OCI-LY3 (cell line): ENCODE measurements around the gene KCNH3.

ENCODE experiments used
- H2AFZ ChIP-seq: fragments of 200-600, 300-600 bp; shearing (Covaris generic); 2 replicates; pipeline ENCODE4 v1.6.0; 2014; ENCODE audit warnings: antibody characterized with exemption, low read depth, low read length
- H3K27ac ChIP-seq: fragments of 200-600, 300-600 bp; sonication (generic); 2 replicates; pipeline ENCODE4 v1.5.1; 2014; ENCODE audit warnings: mild to moderate bottlenecking, low read length, moderate library complexity, mixed read lengths
- H3K27me3 ChIP-seq: fragments of 200-600, 300-600 bp; sonication (generic); 2 replicates; pipeline ENCODE4 v1.6.1; 2014; ENCODE audit warnings: low read depth, low read length, mixed read lengths
- H3K36me3 ChIP-seq: fragments of 200-600, 300-600 bp; sonication (generic); replicated peaks from 2 replicates; pipeline ENCODE3; 2014; ENCODE audit warnings: low read depth, low read length, mixed read lengths
- H3K4me1 ChIP-seq: fragments of 300-600, 200-600 bp; sonication (generic); 2 replicates; pipeline ENCODE4 v1.6.1; 2014; ENCODE audit warnings: low read length, mixed read lengths
- H3K4me2 ChIP-seq: fragments of 200-600, 300-600 bp; sonication (generic); 2 replicates; pipeline ENCODE4 v1.6.1; 2014; ENCODE audit warnings: low read length, mixed read lengths
- H3K4me3 ChIP-seq: fragments of 300-600, 200-600 bp; sonication (generic); 2 replicates; pipeline ENCODE4 v1.5.1; 2014; ENCODE audit warnings: antibody characterized with exemption, mild to moderate bottlenecking, low read length, moderate library complexity
- H3K79me2 ChIP-seq: fragments of 300-600, 200-600 bp; shearing (Covaris generic); 2 replicates; pipeline ENCODE4 v1.6.1; 2014; ENCODE audit warnings: mild to moderate bottlenecking, low read length, mixed read lengths
- H3K9ac ChIP-seq: fragments of 300-600, 200-600 bp; shearing (Covaris generic); 2 replicates; pipeline ENCODE4 v1.6.0; 2014; ENCODE audit warnings: mild to moderate bottlenecking, low read length, moderate library complexity
- H3K9me3 ChIP-seq: fragments of 200-600, 300-600 bp; shearing (Covaris generic); 2 replicates; pipeline ENCODE4 v1.6.1; 2014; ENCODE audit warnings: low read length, mixed read lengths; ENCODE audit not compliant: insufficient read depth
- H4K20me1 ChIP-seq: fragments of 200-600, 300-600 bp; sonication (generic); 2 replicates; pipeline ENCODE4 v1.6.1; 2016; ENCODE audit warnings: low read length, mixed read lengths; ENCODE audit not compliant: insufficient read depth
- EZH2phosphoT487 ChIP-seq: fragments of 200-600 bp; shearing (Covaris generic); IDR thresholded peaks from 2 replicates; pipeline ENCODE4 v1.6.1; 2018; ENCODE audit warnings: antibody characterized with exemption, mixed run types, low read depth
- TF ChIP-seq, protein P1 (sequence below): fragments of 200-600, 300-600 bp; sonication (generic); IDR thresholded peaks from 2 replicates; pipeline ENCODE4 v1.5.1; 2014; ENCODE audit warnings: antibody characterized with exemption, low read length, low read depth

KCNH3 gene

DNA sequence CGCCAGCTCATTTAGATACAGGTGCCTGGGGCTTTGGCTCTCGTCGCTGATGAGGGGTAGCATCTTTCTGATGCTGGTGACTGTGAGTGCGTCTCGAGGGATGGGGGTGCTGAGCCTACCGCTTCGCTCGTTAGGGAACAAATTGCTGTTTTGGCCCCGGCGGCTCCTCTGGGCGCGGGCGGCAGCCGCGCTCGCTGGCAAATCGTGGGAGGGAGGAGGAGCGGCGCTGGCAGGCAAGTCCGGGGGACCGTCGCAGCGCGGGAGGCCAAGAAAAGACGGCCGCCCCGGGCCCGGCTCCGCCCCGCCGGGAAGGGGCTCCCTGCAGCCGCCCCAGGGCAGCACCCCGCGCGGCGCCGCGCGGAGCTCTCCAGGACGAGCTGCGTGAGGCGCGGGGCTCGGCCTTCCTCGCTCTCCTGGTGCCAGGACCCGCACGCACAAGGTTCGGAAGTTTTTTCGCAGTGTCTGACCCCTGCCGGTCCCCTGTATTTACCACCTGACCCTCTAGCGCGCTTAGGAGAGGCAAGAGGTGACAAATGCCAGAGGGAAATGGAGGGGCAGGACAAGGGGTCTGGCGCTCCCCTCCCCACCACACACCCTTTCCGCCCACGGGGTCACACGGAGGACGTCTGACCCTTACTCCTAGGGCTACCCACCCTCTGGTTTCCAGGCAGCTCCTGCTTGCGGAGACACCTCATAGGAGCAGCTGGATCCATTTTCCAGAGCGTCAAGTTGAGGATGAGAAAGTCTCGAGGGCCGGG, 899 bp upstream of the KCNH3 start:
- Histone ChIP-seq H4K20me1 (no peaks in the 10 kb centered on the region), H3K4me2 (peak overlapping the region; percentile 81), H2AFZ (peak overlapping the region; percentile 42; the same call in 1 of the 2 replicates), H3K27ac (no peak overlapping the region), H3K9me3 (no peaks in the 10 kb centered on the region), H3K9ac (no peak overlapping the region), H3K27me3 (peaks cover 14% of the 10 kb centered on the region), H3K4me3 (peak overlapping the region; percentile 72), H3K79me2 (no peaks in the 10 kb centered on the region), H3K4me1 (peaks cover 15% of the 10 kb centered on the region; the same call in 1 of the 2 replicates), H3K36me3 (no peaks in the 10 kb centered on the region)
- TF ChIP-seq, protein P1, sequence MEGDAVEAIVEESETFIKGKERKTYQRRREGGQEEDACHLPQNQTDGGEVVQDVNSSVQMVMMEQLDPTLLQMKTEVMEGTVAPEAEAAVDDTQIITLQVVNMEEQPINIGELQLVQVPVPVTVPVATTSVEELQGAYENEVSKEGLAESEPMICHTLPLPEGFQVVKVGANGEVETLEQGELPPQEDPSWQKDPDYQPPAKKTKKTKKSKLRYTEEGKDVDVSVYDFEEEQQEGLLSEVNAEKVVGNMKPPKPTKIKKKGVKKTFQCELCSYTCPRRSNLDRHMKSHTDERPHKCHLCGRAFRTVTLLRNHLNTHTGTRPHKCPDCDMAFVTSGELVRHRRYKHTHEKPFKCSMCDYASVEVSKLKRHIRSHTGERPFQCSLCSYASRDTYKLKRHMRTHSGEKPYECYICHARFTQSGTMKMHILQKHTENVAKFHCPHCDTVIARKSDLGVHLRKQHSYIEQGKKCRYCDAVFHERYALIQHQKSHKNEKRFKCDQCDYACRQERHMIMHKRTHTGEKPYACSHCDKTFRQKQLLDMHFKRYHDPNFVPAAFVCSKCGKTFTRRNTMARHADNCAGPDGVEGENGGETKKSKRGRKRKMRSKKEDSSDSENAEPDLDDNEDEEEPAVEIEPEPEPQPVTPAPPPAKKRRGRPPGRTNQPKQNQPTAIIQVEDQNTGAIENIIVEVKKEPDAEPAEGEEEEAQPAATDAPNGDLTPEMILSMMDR: no peak
- TF ChIP-seq EZH2phosphoT487: no peak

DNA sequence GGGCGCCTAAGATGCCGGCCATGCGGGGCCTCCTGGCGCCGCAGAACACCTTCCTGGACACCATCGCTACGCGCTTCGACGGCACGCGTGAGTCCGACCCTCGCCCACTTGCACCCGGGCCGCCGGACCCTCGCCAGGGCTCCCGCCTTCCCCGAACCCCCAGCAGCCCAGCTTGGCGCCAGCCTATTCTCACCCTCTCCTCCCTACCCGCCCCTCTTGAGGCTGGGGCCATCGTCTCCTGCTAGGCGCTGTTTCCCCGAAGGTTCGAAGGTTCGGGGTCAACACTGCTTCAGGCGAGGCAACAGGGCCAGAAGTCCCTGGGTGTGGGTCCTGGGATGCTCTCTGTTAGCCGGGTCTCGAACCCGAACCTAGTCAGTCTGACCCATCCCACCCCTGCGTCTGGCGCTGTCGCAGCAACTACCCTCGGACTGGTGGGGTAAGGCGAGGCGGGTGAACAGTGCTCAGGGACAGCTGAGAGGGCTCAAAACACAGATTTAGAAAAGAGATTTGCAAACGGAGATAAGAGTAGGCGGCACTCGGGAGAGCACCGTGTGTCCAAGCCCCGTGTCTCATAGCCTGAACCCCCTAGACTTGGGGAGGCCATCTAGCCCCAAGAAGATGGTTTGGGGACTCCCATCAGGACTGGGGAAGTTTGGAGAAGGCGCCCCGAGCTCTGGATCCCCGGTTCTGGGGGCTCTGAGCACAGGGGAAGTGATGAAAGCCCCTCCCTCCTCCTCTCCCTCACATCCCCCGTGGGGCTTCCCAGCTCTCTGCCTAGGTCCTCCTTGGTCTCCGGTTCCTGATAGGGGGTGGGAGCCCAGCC, 787 bp downstream of the KCNH3 start:
- Histone ChIP-seq H3K9ac (no peak overlapping the region), H3K79me2 (no peaks in the 10 kb centered on the region), H3K4me1 (peaks cover 15% of the 10 kb centered on the region; the same call in 1 of the 2 replicates), H4K20me1 (no peaks in the 10 kb centered on the region), H3K4me2 (peak overlapping the region; percentile 26), H3K27me3 (peaks cover 14% of the 10 kb centered on the region), H2AFZ (no peak overlapping the region), H3K36me3 (no peaks in the 10 kb centered on the region), H3K4me3 (peak overlapping the region; percentile 37; the same call in 1 of the 2 replicates), H3K27ac (no peak overlapping the region), H3K9me3 (no peaks in the 10 kb centered on the region)
- no peak for TF ChIP-seq EZH2phosphoT487
- TF ChIP-seq, protein P1: no peak

DNA sequence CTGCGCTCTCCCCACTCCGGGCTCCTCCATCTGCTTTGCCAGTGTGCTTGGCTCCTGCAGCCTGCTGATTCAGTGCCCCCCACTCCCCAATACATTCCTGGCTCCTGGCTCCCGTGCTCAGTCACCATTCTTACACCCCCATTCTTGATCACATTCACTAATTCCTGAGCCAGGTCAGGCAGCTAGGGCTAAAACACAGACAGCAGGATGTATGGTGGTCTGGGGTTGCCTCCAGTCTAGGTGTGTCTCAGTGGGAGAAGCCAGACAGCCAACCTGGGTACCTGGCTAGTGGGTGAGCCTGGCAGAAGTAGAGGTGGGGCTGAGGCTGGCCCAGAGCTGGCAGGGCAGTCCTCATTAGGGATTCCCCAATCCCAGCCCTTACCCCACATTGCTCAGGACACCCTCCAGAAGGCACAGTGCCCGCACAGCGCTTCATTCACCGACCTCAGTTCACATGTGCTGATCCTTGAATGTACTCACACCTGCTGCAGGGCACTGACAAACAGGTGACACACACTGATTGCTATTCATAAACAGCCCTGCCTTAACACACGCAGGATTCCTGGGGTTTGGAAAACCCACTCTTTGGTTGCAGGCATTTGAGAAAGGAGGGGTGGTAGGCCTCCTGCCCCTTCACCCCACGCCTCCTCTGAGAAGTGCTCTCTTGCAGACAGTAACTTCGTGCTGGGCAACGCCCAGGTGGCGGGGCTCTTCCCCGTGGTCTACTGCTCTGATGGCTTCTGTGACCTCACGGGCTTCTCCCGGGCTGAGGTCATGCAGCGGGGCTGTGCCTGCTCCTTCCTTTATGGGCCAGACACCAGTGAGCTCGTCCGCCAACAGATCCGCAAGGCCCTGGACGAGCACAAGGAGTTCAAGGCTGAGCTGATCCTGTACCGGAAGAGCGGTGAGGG, 1.7 kb downstream of the KCNH3 start:
- Histone ChIP-seq H3K27me3 (peaks cover 14% of the 10 kb centered on the region), H3K36me3 (no peaks in the 10 kb centered on the region), H3K4me2 (0 out of 2 replicates have a peak overlapping the region, but pooled peaks have one; percentile 26), H3K79me2 (no peaks in the 10 kb centered on the region), H3K4me3 (no peak overlapping the region), H3K27ac (no peak overlapping the region), H2AFZ (no peak overlapping the region), H4K20me1 (no peaks in the 10 kb centered on the region), H3K9me3 (no peaks in the 10 kb centered on the region), H3K9ac (no peak overlapping the region), H3K4me1 (peaks cover 15% of the 10 kb centered on the region; the same call in 1 of the 2 replicates)
- TF ChIP-seq EZH2phosphoT487: no peak
- TF ChIP-seq, protein P1: no peak
